Measurements from ENCODE around the gene NAALADL2.

GRCh38 chr3:175445741-175446140 lies 586.6 kb downstream of the NAALADL2 start:
- TF ChIP-seq CTCF (IDR thresholded peaks at IDR 0.05) (no peak), POLR2A (IDR thresholded peaks at IDR 0.05) (no peak)

Data from body of pancreas (tissue), 4 donors.